HG02970 (cell line): ENCODE results near the gene MYMK.

ENCODE experiments used
- ATAC-seq: cut with Tn5 transposase; IDR thresholded peaks from one replicate; pipeline ENCODE4 v1.9.1; 2021; ENCODE audit warnings: mild to moderate bottlenecking, moderate library complexity, moderate number of reproducible peaks; ENCODE audit not compliant: unreplicated experiment, low FRiP score

The MYMK gene

DNA sequence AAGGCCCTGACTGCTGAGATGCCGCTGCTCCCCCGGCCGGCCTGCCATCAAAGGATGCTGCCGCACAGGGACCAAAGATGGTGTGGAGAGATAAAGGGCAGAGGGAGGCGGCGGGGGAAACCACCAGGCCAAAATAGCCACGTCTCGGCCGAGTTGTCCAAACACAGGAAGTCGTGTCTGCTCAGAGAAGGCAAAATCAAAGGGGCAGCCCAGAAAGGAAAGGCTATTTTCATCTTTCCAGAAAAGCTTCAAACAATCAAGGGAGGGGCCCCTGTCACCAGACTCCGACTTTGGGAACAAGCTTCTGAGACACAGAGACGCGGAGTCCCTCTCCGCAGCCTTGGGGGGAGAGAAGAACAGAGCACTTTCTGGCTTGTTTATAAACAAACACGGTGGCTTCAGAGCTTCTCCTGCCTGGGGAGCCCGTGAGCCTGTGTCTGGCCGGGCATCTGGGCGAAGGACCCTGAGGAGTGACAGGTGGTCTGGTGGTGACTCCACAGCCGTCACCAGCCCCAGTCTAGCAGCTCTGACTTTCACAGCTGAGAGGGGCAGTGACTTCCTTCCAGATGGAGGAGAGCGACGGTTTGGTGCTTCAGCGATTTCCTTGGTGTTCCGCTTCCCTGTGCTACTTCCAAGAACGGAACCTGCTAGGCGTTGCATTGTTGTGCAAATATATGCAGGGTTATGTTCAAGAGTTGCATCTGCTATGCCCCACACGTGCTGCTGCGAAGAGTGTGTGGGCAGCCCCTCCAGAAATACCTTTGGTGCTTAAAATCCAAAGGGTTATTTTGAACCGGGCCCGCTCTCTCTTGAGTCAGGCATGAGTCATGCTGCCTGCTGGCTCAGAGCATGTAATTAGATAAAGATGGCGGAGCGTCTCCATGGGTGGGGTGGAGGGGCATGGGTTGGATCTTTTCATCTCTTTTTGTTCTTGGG, 33.7 kb upstream of the MYMK start:
- no peak for ATAC-seq

- no peak for ATAC-seq
Measured at GRCh38 chr9:133557581-133557980, 32.8 kb upstream of the MYMK start.

- no peak for ATAC-seq
Measured at GRCh38 chr9:133556354-133556753, 31.6 kb upstream of the MYMK start.

DNA sequence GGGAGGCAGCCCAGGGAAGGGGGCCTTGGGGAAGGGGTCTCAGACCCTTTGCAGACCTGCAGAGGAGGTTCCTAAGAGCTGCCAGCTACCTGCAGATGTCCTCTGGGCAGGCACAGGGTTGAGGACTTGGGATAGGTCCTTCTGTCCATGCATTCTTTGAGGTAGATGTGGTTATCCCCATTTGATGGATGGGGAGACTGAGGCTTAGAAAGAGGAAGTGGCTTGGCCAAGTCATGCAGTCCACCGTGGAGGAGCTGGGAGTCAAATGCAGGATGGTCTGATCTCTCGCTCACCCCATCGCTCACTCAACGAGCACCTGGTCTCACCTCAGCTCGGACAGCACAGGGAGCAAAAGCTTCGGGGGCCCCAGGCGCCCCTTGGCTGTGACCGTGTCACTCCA, 30.0 kb upstream of the MYMK start:
- ATAC-seq = no peak

- ATAC-seq = no peak
Measured at GRCh38 chr9:133553973-133554713, 29.4 kb upstream of the MYMK start.

- ATAC-seq = no peak
Measured at GRCh38 chr9:133553123-133553522, 28.4 kb upstream of the MYMK start.

GRCh38 chr9:133552236-133552635, 27.5 kb upstream of the MYMK start:
- no peak for ATAC-seq

DNA sequence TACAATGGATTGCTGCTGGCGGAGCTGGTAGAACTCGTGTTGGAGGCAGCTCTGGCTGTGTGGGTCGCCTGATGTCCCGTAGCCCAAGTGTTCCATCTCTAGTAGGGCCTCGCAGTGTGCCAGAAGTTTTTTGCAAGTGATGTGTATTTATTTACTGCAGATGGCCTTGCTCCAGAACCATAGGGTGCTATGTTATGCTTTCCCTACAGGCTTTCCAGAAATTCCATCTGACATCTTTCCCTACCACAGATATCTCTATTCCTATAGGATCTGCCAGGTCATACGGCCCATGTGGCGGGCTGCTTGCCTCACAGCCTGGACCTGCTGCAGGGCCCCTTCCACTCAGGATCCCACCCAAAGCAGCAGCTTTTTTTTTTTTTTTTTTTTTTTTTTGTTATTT, 26.7 kb upstream of the MYMK start:
- no peak for ATAC-seq

DNA sequence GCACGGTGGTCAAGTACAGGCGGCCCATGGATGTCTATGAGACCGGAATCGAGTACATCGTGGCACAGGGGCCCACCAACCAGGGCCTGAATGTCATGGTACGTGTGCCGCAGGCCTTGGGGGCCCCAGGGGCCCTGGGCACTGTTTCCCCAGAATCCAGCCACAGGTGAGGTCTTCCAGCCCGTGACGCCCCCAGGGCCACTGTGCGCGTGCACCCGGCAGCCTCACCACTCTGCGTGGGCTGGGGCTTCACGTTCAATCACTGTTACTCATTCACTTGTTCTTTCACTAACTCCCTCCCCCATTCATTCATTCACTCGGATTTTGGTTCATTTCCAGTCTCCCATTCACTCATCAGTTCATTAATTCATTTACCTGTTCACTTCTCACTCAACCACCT, 22.4 kb upstream of the MYMK start:
- ATAC-seq = no peak

DNA sequence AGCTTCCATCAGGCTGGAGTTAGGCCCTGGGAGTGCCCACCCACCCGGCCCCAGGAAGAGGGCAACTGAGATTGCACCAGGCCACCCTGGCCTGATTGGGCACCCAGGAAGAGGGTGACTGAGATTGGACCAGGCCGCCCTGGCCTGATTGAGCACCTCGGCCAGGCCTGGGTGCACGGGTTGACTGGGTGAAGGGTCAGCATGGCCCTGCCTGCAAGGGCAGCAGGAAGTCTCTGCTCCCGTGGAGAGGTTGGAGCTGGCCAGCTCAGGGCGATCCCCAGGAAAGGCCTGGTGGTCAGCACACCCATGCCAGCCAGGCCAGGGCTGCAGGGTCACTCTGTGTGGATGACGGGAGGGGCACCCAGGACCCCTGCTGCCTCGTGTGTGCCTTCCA, 21.5 kb upstream of the MYMK start:
- ATAC-seq = no peak

DNA sequence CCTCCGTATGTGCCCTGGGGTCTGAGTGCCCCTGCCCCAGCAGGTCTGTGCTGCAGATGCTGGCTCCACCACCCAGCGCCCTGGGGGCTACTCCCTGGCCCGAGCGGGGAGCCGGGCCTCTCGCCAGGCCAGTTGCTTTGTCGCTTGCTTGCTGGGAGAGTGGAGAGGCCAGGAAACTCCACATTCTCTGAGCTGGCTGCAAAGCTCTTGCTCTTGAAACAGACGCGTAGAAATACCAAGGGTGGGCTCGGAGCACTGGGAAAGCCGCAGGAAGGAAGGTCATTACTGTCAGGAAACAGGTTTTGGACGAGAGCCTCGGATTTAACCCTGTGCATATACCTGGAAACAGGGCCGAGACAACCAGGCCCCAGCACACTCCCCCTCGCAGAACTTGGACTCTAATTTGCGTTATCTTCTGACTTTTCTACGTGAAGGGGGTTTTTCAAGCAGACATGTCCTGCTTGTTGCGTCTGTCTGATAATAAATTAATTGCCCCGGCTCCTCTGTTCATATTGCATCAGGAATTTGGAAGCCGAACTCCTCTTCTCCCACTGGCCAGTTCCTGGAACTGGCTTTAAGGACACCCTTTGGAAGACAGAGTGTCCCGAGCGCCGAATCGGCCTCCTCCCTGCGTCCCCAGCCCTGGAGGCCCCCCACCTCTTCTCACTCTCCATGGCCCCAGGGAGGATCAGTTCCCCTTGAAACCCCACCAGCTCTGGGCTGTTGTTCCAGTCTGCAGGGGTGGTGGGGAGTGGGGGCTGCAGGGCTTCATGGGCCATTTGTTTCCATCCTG, 20.9 kb upstream of the MYMK start:
- no peak for ATAC-seq

- ATAC-seq = no peak
Measured at GRCh38 chr9:133543772-133544467, 19.2 kb upstream of the MYMK start.

DNA sequence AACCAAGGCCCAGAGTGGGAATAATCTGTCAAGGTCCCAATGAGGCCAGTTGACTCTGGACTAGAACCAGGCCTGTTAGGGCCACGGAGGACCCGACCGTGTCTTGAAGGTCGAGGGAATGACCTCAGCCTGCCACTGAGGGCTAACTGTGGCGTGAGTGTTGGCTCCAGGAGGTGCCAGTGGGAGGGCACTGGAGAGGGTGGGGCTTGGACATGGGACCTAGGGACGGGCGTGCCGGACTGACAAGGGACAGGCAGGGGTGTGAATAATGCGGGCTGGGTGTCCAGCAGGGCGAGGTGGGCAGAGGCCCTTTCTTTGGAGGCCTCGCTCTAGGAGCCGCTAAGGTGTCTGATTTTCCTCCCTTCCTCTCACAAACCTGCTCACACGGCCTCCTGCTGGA, 17.2 kb upstream of the MYMK start:
- no peak for ATAC-seq

GRCh38 chr9:133540698-133541025, 15.9 kb upstream of the MYMK start:
- ATAC-seq = no peak

DNA sequence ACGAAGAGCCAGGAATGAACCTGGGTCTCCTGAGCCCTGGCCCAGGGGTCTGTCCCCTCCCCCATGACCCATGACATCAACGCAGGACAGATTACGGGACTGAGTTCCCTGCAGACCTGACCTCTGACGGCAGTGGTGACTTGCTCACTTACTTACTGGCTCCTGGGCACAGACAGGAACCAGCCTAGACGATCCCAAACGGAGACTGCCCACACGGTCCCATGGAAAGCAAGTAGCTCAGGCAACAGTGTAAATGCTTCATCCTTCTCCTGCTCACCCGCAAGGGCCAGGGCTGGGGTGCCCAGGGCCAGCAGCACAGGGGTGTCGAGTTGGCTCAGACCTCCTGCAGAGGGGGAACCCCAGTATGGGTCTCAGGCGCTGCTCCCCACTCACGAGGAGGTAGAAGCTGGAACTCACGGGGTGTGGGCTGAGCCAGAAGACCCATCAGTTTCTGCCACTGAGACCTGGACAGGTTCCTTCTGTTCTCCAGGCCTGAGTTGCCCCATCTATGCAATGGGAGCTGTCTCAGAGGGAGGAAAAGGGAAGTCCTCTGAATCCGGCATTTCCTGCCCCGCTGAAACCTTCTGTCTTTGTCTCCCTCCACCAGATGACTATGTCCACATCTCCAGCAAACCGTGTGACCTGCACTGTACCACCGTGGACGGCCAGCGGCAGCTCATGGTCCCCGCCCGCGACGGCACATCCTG, 15.4 kb upstream of the MYMK start:
- no peak for ATAC-seq

DNA sequence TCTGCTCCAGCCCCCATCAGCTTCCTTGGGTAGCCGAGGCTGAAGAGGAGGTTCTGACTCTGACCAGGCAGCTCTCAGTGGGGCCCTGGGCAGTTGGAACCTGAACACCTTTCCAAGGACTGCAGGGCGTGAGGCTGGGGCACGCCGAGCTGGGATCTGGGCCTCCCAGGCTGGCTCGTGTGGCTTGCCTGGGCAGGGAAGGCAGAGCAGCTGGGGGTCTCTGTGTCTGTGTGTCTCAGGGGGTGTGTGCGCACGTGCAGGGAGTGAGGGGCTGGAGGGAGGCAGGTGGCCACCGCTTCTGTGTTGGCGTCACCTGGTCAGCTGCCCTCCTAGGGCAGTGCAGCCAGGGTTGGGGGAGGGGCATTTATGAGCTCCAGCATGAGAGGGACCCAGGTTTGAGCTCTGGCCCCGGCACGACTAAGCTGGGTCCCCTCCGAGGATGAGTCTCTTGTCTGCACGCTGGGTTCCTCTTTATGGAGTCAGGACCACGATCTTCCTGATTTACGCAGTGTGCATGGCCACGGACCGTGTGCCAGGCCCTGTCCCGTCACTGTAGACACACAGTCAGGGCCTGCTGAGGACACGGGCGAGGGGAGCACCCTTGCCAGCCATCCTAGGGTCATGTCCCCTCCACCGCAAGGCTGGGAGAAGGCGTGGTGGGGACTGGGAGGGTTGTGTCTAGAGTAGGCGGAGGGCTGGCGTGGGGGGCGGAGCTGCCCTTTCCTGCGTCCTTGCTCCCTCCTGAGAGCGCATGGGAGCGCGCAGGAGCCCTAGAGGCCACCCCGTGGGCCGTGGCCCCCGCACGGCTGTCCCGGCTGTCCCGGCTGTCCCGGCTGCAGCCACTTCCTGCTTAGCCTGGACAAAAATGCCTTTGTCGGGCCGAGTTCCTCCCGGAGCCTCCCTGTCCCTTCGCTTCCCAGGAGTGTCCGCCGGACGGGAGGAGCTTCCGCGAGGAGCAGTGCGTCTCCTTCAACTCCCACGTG, 14.4 kb upstream of the MYMK start:
- ATAC-seq = no peak

- ATAC-seq = no peak
Measured at GRCh38 chr9:133538176-133538575, 13.4 kb upstream of the MYMK start.

DNA sequence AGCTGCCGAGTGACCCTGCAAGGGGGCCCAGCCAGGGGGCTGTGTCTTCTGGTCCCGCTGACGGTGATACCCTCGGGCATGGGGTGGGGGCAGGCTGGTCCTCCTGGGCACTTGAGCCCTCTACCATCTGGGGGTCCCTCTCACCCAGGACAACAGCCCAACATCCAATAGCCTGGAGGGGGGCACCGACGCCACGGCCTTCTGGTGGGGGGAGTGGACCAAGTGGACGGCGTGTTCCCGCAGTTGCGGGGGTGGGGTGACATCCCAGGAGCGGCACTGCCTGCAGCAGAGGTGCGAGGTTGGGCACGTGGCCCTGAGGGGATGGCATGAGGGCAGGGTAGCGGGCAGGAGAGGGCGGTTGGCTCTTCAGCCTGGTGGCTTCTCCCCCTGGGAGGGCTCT, 12.5 kb upstream of the MYMK start:
- no peak for ATAC-seq

GRCh38 chr9:133536536-133536935, 11.8 kb upstream of the MYMK start:
- no peak for ATAC-seq
